GM19328 (cell line): ENCODE results near the gene KLK13.

Experiments used
- ATAC-seq: cut with Tn5 transposase; IDR thresholded peaks from one replicate; pipeline ENCODE4 v1.9.1; 2021; ENCODE audit warnings: mild to moderate bottlenecking, moderate library complexity; ENCODE audit not compliant: unreplicated experiment

The KLK13 gene

GRCh38 chr19:51023946-51024345, 40.9 kb downstream of the KLK13 start:
- no peak for ATAC-seq

- no peak for ATAC-seq
Observed at GRCh38 chr19:51022526-51022925, 42.4 kb downstream of the KLK13 start.

GRCh38 chr19:51020988-51021651, 43.8 kb downstream of the KLK13 start:
- ATAC-seq: no peak

GRCh38 chr19:51019544-51019925, 45.4 kb downstream of the KLK13 start, which contains the start of gene KLK10:
TSS of gene KLK10 (minus strand) at chr19:51019709. CDS start at chr19:51019130, 579 bp downstream.
- ATAC-seq: no peak

- ATAC-seq: no peak
Observed at GRCh38 chr19:51018745-51019543, 45.9 kb downstream of the KLK13 start.

GRCh38 chr19:51016798-51017683, 47.9 kb downstream of the KLK13 start:
- ATAC-seq: no peak

- no peak for ATAC-seq
Observed at GRCh38 chr19:51015691-51016267, 49.1 kb downstream of the KLK13 start.

GRCh38 chr19:51014242-51014641, 50.6 kb downstream of the KLK13 start:
- no peak for ATAC-seq

- ATAC-seq: no peak
Observed at GRCh38 chr19:51012661-51013190, 52.2 kb downstream of the KLK13 start.

- ATAC-seq: no peak
Observed at GRCh38 chr19:51010066-51010795, 54.7 kb downstream of the KLK13 start.

GRCh38 chr19:51009061-51009891, 55.6 kb downstream of the KLK13 start:
- ATAC-seq: no peak

GRCh38 chr19:51007488-51007887, 57.4 kb downstream of the KLK13 start:
- ATAC-seq: no peak

GRCh38 chr19:51006406-51006805, 58.5 kb downstream of the KLK13 start:
- ATAC-seq: no peak
